Endodermal cell (in vitro differentiated cells): ENCODE measurements around the gene LEKR1. TPM values are rescaled to one million over a fixed set of nuclear protein-coding genes. Genes with fewer than 3 reads are reported as not detected.

ENCODE experiments used
- DNase-seq: peaks from one replicate; pipeline ENCODE4 v3.0.0-alpha.2; 2017
- H3K27ac ChIP-seq: 2 replicates; pipeline ENCODE4 v1.5.1; 2013; ENCODE audit warnings: mild to moderate bottlenecking, low read depth, low read length, moderate library complexity
- H3K27me3 ChIP-seq: 2 replicates; pipeline ENCODE4 v1.6.1; 2013; ENCODE audit warnings: mild to moderate bottlenecking, low read length, moderate library complexity; ENCODE audit not compliant: insufficient read depth, control insufficient read depth, poor library complexity, severe bottlenecking
- H3K36me3 ChIP-seq: 2 replicates; pipeline ENCODE4 v1.7.0; 2013; ENCODE audit warnings: mild to moderate bottlenecking, low read length, moderate library complexity; ENCODE audit not compliant: control insufficient read depth, insufficient read depth
- H3K4me1 ChIP-seq: one replicate; pipeline ENCODE4 v1.7.0; 2013; ENCODE audit warnings: low read length; ENCODE audit not compliant: control insufficient read depth, insufficient read depth
- H3K4me3 ChIP-seq: 2 replicates; pipeline ENCODE4 v1.5.1; 2013; ENCODE audit warnings: mild to moderate bottlenecking, low read length, moderate library complexity
- H3K9ac ChIP-seq: 2 replicates; pipeline ENCODE4 v1.6.1; 2013; ENCODE audit warnings: mild to moderate bottlenecking, low read length, moderate library complexity; ENCODE audit not compliant: poor library complexity, severe bottlenecking; ENCODE audit errors: extremely low read depth
- H3K9me3 ChIP-seq: 2 replicates; pipeline ENCODE4 v1.6.1; 2013; ENCODE audit warnings: mild to moderate bottlenecking, low read length, moderate library complexity; ENCODE audit not compliant: control insufficient read depth
- H3K27ac Mint-ChIP-seq: 2 replicates; pipeline ENCODE4 v1.8.0; 2020; ENCODE audit warnings: mixed read lengths
- H3K27me3 Mint-ChIP-seq: 2 replicates; pipeline ENCODE4 v1.8.0; 2021; ENCODE audit warnings: mild to moderate bottlenecking, mixed read lengths; ENCODE audit not compliant: insufficient read depth
- H3K36me3 Mint-ChIP-seq: 2 replicates; pipeline ENCODE4 v1.8.0; 2020; ENCODE audit warnings: low read depth, mixed read lengths
- H3K4me1 Mint-ChIP-seq: 2 replicates; pipeline ENCODE4 v1.8.0; 2020; ENCODE audit warnings: mixed read lengths
- H3K4me3 Mint-ChIP-seq: 2 replicates; pipeline ENCODE4 v1.8.0; 2020; ENCODE audit warnings: mild to moderate bottlenecking, moderate library complexity, mixed read lengths
- H3K9me3 Mint-ChIP-seq: 2 replicates; pipeline ENCODE4 v1.8.0; 2020; ENCODE audit warnings: mild to moderate bottlenecking, mixed read lengths
- CTCF ChIP-seq: fragments of 200-600 bp; sonication (generic); conservative IDR thresholded peaks from 2 replicates; pipeline ENCODE4 v1.5.0; 2021; ENCODE audit warnings: antibody characterized with exemption, mild to moderate bottlenecking
- WGBS, 2 experiments: methylation state at CpG; one replicate each; pipeline versions ENCODE4 v1.1.5 to v1.1.7; 2013; ENCODE audit warnings: missing lambda C conversion rate in 2 of 2, mixed read lengths in 1 of 2; ENCODE audit not compliant: insufficient coverage in 1 of 2, insufficient read length in 1 of 2; 5-methylcytosine and 5-hydroxymethylcytosine counted together
- total RNA-seq, 2 donors: library from RNA; stranded (reverse); fragmentation: NEBNext Ultra II Directional in 1 of 2; extraction: Animal tissue kit (Norgen Biotek cat#: 25700) in 1 of 2; gene quantifications; 2 replicates in 1 of 2; 3 replicates in 1 of 2; pipeline ENCODE4 v1.2.1, GENCODE V29; 2021

Gene LEKR1
- total RNA-seq, 2 donors from 2014 or later = 1.0 to 1.2 TPM

DNA sequence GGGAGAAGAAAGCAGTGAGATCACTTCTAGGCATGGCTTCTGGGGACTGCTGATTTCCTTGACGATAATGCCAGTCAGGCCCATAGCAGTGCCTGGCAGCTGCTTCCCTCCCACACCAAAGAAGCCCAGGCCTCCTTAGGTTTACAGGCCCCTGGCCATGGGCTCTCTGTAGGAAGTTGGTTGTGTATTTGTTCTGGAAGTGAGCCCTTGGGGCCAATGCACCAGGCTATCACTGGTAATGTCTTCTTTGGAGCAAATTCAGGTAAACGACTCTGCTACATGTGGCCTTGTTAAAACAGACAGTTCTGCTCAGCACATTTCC is 244.5 kb downstream of the LEKR1 start:
- no peak for TF ChIP-seq CTCF
- Histone ChIP-seq H3K4me3 (no peak overlapping the region), H3K27me3 (no peaks in the 10 kb centered on the region), H3K9me3 (no peaks in the 10 kb centered on the region), H3K9ac (no peak overlapping the region), H3K36me3 (no peaks in the 10 kb centered on the region), H3K4me1 (no peaks in the 10 kb centered on the region), H3K27ac (no peak overlapping the region)
- Mint-ChIP-seq H3K4me1 (peaks cover 15% of the 10 kb centered on the region), H3K27ac (no peak overlapping the region), H3K9me3 (no peaks in the 10 kb centered on the region), H3K36me3 (no peaks in the 10 kb centered on the region), H3K27me3 (no peaks in the 10 kb centered on the region), H3K4me3 (no peak overlapping the region)
- WGBS, 2 experiments = 88 to 100% methylated on average over 1 to 2 of the region's 2 CpGs
- DNase-seq = no peak

GRCh38 chr3:157071744-157072525 is 245.8 kb downstream of the LEKR1 start:
- H3K36me3 ChIP-seq = no peaks in the 10 kb centered on the region
- no peak overlapping the region for H3K9ac ChIP-seq
- Mint-ChIP-seq H3K4me1 (peaks cover 9% of the 10 kb centered on the region), H3K9me3 (no peaks in the 10 kb centered on the region), H3K27ac (no peak overlapping the region), H3K4me3 (no peak overlapping the region), H3K36me3 (no peaks in the 10 kb centered on the region), H3K27me3 (no peaks in the 10 kb centered on the region)
- H3K27me3 ChIP-seq = no peaks in the 10 kb centered on the region
- no peak for TF ChIP-seq CTCF
- no peak for DNase-seq
- no peaks in the 10 kb centered on the region for H3K9me3 ChIP-seq
- no peaks in the 10 kb centered on the region for H3K4me1 ChIP-seq
- H3K4me3 ChIP-seq = no peak overlapping the region
- WGBS, 2 experiments = 92 to 96% methylated on average over 2 of the region's 2 CpGs
- no peak overlapping the region for H3K27ac ChIP-seq

GRCh38 chr3:157073810-157074209 is 247.7 kb downstream of the LEKR1 start:
- WGBS, 2 experiments = 84 to 86% methylated on average over 4 of the region's 4 CpGs
- Mint-ChIP-seq H3K9me3 (no peaks in the 10 kb centered on the region), H3K4me3 (no peak overlapping the region), H3K36me3 (no peaks in the 10 kb centered on the region), H3K27me3 (no peaks in the 10 kb centered on the region), H3K4me1 (peaks cover 7% of the 10 kb centered on the region), H3K27ac (no peak overlapping the region)
- Histone ChIP-seq H3K4me1 (no peaks in the 10 kb centered on the region), H3K27ac (no peak overlapping the region), H3K9me3 (no peaks in the 10 kb centered on the region), H3K9ac (no peak overlapping the region), H3K36me3 (no peaks in the 10 kb centered on the region), H3K27me3 (no peaks in the 10 kb centered on the region), H3K4me3 (no peak overlapping the region)
- no peak for DNase-seq
- TF ChIP-seq CTCF = no peak
